ENCODE results near the gene WDR7. TPM values are rescaled to one million over a fixed set of nuclear protein-coding genes. Genes with fewer than 3 reads are reported as not detected.

The WDR7 gene
- total and polyA plus RNA-seq, 10 of the 15 experiments (the other 5 are each of a cell fraction or from before 2014, with no cell fraction given), result 2.8 to 16.5 (median 11.7) TPM

- no peak for DNase-seq (ENCODE audit: low read depth, low spot score)
- intact Hi-C loops (cut with micrococcal nuclease; ENCODE audit: unreplicated experiment), result no loop called here
- CTCF ChIA-PET, result interaction anchor here (0.6 kb wide), 1 partner anchor 158 kb away, joined by 3 read pairs; no protein-coding TSS in a partner anchor
Observed at GRCh38 chr18:56770873-56771272, 119.7 kb downstream of the WDR7 start.

More at GRCh38 chr18:56770873-56771272, 119.7 kb downstream of the WDR7 start:
- TF ChIP-seq STAT3 (IDR thresholded peaks at IDR 0.05; ENCODE audit: low read depth, low read length), result no peak
- TF ChIP-seq SMARCA5 (IDR thresholded peaks at IDR 0.05), result no peak
- TF ChIP-seq CEBPZ (IDR thresholded peaks at IDR 0.05; ENCODE audit: low read depth, low read length), result no peak
- no peak for TF ChIP-seq REST (IDR thresholded peaks at IDR 0.05; ENCODE audit: low read depth, low read length)
- ChIA-PET RAD21 (ENCODE audit: unreplicated experiment) (no interaction called here), POLR2A (no interaction called here), SMC1A (ENCODE audit: uncharacterized antibody, unreplicated experiment) (no interaction called here)
- no peaks in the 10 kb centered on the region for H3K4me1 ChIP-seq (ENCODE audit: control insufficient read depth, insufficient read depth, low read length)
- H4K20me1 ChIP-seq (ENCODE audit: control insufficient read depth, insufficient read depth), result no peaks in the 10 kb centered on the region
- FAIRE-seq (no peak), ATAC-seq (no peak)
- no TSS peak for BruUV-seq (replicated peaks)
- H3K4me3 ChIP-seq, result no peak overlapping the region
- in situ Hi-C loops (cut with MboI), result no loop called here
- no peak overlapping the region for H3K9ac ChIP-seq (ENCODE audit: control insufficient read depth, insufficient read depth, low read length)
- H3K27me3 ChIP-seq (replicated peaks in 1 of 2; ENCODE audit: control insufficient read depth in 2 of 2, insufficient read depth in 2 of 2, low read length in 1 of 2), result no peaks in the 10 kb centered on the region
- no peak overlapping the region for H2AFZ ChIP-seq (ENCODE audit: control insufficient read depth, low read depth, low read length)
- H3K4me2 ChIP-seq (ENCODE audit: control insufficient read depth, insufficient read depth), result no peak overlapping the region
- no peaks in the 10 kb centered on the region for H3K36me3 ChIP-seq (ENCODE audit: control insufficient read depth in 2 of 2, insufficient read depth in 2 of 2, low read length in 1 of 2)
- H3K79me2 ChIP-seq (ENCODE audit: control insufficient read depth, insufficient read depth, low read length), result no peaks in the 10 kb centered on the region
- no peaks in the 10 kb centered on the region for H3K9me3 ChIP-seq (replicated peaks; ENCODE audit: control insufficient read depth, insufficient read depth, low read length)
- no peak overlapping the region for H3K27ac ChIP-seq (ENCODE audit: control insufficient read depth, insufficient read depth)
